H1 (cell line): ENCODE measurements around the gene ARHGAP22. TPM values are rescaled to one million over a fixed set of nuclear protein-coding genes. Genes with fewer than 3 reads are reported as not detected.

Experiments used
- CTCF ChIA-PET: fragments of 300-600 bp; sonication (Branson Sonifier 250); formaldehyde crosslinking; loops from one replicate; lab custom pipeline; 2021; ENCODE audit not compliant: partially characterized antibody; lab: Charles Lee
- POLR2A ChIA-PET: fragments of 300-600 bp; sonication (Branson Sonifier 250); formaldehyde crosslinking; loops from one replicate; lab custom pipeline; 2021; ENCODE audit warnings: inconsistent platforms; ENCODE audit not compliant: partially characterized antibody; lab: Charles Lee
- DNase-seq, 2 experiments: peaks; one replicate each; pipeline versions ENCODE4 v3.0.0 to v3.0.0-alpha.2; 2010 to 2022; ENCODE audit warnings: low spot score in 2 of 2, low read depth in 1 of 2, mixed read lengths in 1 of 2
- FAIRE-seq: peaks from 2 replicates; lab custom pipeline; 2011; peaks lifted over from hg19 to GRCh38; lab: Jason Lieb, UNC
- H2AFZ ChIP-seq: 2 replicates; pipeline ENCODE4 v1.8.1; 2012; ENCODE audit warnings: low read length, inconsistent platforms
- H2AK5ac ChIP-seq: 2 replicates; pipeline ENCODE4 v1.6.1; 2013; ENCODE audit warnings: low read depth, low read length
- H2BK120ac ChIP-seq: replicated peaks from 2 replicates; pipeline ENCODE3; 2013; ENCODE audit warnings: low read depth, low read length, inconsistent platforms
- H2BK12ac ChIP-seq: 2 replicates; pipeline ENCODE4 v1.6.1; 2013; ENCODE audit warnings: low read depth, low read length
- H2BK15ac ChIP-seq: 2 replicates; pipeline ENCODE4 v1.6.1; 2013; ENCODE audit warnings: low read length
- H2BK20ac ChIP-seq: 2 replicates; pipeline ENCODE4 v1.6.1; 2013; ENCODE audit warnings: low read length
- H2BK5ac ChIP-seq: 2 replicates; pipeline ENCODE4 v1.6.1; 2013; ENCODE audit warnings: low read depth, low read length
- H3K14ac ChIP-seq: 2 replicates; pipeline ENCODE4 v1.6.1; 2013; ENCODE audit warnings: inconsistent platforms; ENCODE audit not compliant: insufficient read length
- H3K18ac ChIP-seq: 2 replicates; pipeline ENCODE4 v1.6.1; 2013; ENCODE audit warnings: low read length; ENCODE audit errors: extremely low read depth
- H3K23ac ChIP-seq: 2 replicates; pipeline ENCODE4 v1.6.1; 2013; ENCODE audit warnings: inconsistent platforms; ENCODE audit not compliant: insufficient read length
- H3K23me2 ChIP-seq: 2 replicates; pipeline ENCODE4 v1.6.1; 2013; ENCODE audit warnings: low read depth, low read length
- H3K27ac ChIP-seq: 2 replicates; pipeline ENCODE4 v1.6.1; 2011; ENCODE audit warnings: low read depth, low read length, inconsistent platforms
- H3K27me3 ChIP-seq, 4 experiments: replicated peaks in 1 of 4; 1 replicate in 1 of 4; 2 replicates in 3 of 4; pipeline versions ENCODE4 v1.6.1 to v1.8.1; 2011 to 2013; ENCODE audit warnings: low read length in 3 of 4, mild to moderate bottlenecking in 3 of 4, inconsistent platforms in 2 of 4, mixed read lengths in 2 of 4, moderate library complexity in 1 of 4; ENCODE audit not compliant: control insufficient read depth in 3 of 4, insufficient read depth in 3 of 4; ENCODE audit errors: extremely low read depth in 1 of 4
- H3K36me3 ChIP-seq, 4 experiments: 2 replicates each; pipeline versions ENCODE4 v1.6.1 to v1.8.1; 2011 to 2013; ENCODE audit warnings: mild to moderate bottlenecking in 4 of 4, low read length in 3 of 4, moderate library complexity in 2 of 4, control low read depth in 1 of 4, inconsistent platforms in 1 of 4; ENCODE audit not compliant: insufficient read depth in 4 of 4, control insufficient read depth in 2 of 4
- H3K4ac ChIP-seq: replicated peaks from 2 replicates; pipeline ENCODE3; 2013; ENCODE audit warnings: low read length, low read depth, mixed read lengths, inconsistent platforms; ENCODE audit not compliant: insufficient read length
- H3K4me1 ChIP-seq, 4 experiments: replicated peaks in 1 of 4; 1 replicate in 1 of 4; 2 replicates in 3 of 4; pipeline versions ENCODE4 v1.6.1 to v1.8.1; 2011 to 2013; ENCODE audit warnings: low read length in 3 of 4, inconsistent platforms in 2 of 4, mixed read lengths in 1 of 4; ENCODE audit not compliant: insufficient read depth in 4 of 4, control insufficient read depth in 3 of 4
- H3K4me2 ChIP-seq, 2 experiments: 2 replicates each; pipeline versions ENCODE4 v1.6.1 to v1.8.1; 2011 to 2013; ENCODE audit warnings: low read depth in 2 of 2, low read length in 2 of 2, control low read depth in 1 of 2, inconsistent platforms in 1 of 2, mild to moderate bottlenecking in 1 of 2; ENCODE audit not compliant: insufficient read depth in 1 of 2
- H3K4me3 ChIP-seq, 4 experiments: fragments of 200-600, 300-600 bp in 1 of 4; sonication (generic), shearing (Covaris generic), sonication (Bioruptor Twin) in 1 of 4; 2 replicates each; pipeline versions ENCODE4 v1.5.1 to v1.8.1; 2011 to 2016; ENCODE audit warnings: low read length in 4 of 4, low read depth in 3 of 4, control low read depth in 2 of 4, inconsistent platforms in 2 of 4, mild to moderate bottlenecking in 2 of 4, mixed read lengths in 1 of 4, moderate library complexity in 1 of 4; ENCODE audit not compliant: insufficient read depth in 2 of 4; ENCODE audit errors: extremely low read depth in 1 of 4
- H3K56ac ChIP-seq: replicated peaks from 2 replicates; pipeline ENCODE3; 2013; ENCODE audit warnings: low read depth, mild to moderate bottlenecking, mixed read lengths, low read length, inconsistent platforms; ENCODE audit not compliant: insufficient read length
- H3K79me1 ChIP-seq: 2 replicates; pipeline ENCODE4 v1.6.1; 2013; ENCODE audit warnings: low read depth, low read length, control low read depth
- H3K79me2 ChIP-seq, 2 experiments: 2 replicates each; pipeline versions ENCODE4 v1.6.1 to v1.8.1; 2012 to 2013; ENCODE audit warnings: low read length in 2 of 2, mild to moderate bottlenecking in 2 of 2, inconsistent platforms in 1 of 2; ENCODE audit not compliant: insufficient read depth in 2 of 2, control insufficient read depth in 1 of 2
- H3K9ac ChIP-seq, 4 experiments: replicated peaks in 1 of 4; 1 replicate in 1 of 4; 2 replicates in 3 of 4; pipeline versions ENCODE4 v1.6.1 to v1.8.1; 2011 to 2013; ENCODE audit warnings: low read depth in 3 of 4, low read length in 3 of 4, control low read depth in 2 of 4, mild to moderate bottlenecking in 2 of 4, moderate library complexity in 2 of 4, inconsistent platforms in 1 of 4; ENCODE audit errors: extremely low read depth in 1 of 4
- H3K9me3 ChIP-seq, 2 experiments: 2 replicates each; pipeline versions ENCODE4 v1.6.1 to v1.8.1; 2012 to 2013; ENCODE audit warnings: mild to moderate bottlenecking in 2 of 2, moderate library complexity in 2 of 2, control low read depth in 1 of 2, inconsistent platforms in 1 of 2, low read depth in 1 of 2, low read length in 1 of 2, mixed read lengths in 1 of 2; ENCODE audit not compliant: insufficient read depth in 2 of 2
- H4K20me1 ChIP-seq, 2 experiments: replicated peaks in 1 of 2; 2 replicates each; pipeline versions ENCODE3 to v1.8.1; 2011 to 2013; ENCODE audit warnings: inconsistent platforms in 2 of 2, low read length in 2 of 2, mild to moderate bottlenecking in 1 of 2; ENCODE audit not compliant: insufficient read depth in 2 of 2, control insufficient read depth in 1 of 2
- H4K5ac ChIP-seq: 2 replicates; pipeline ENCODE4 v1.6.1; 2013; ENCODE audit warnings: low read length, low read depth, mixed read lengths, inconsistent platforms; ENCODE audit not compliant: insufficient read length
- H4K8ac ChIP-seq: 2 replicates; pipeline ENCODE4 v1.8.0; 2013; ENCODE audit warnings: mild to moderate bottlenecking, moderate library complexity, low read length, inconsistent platforms; ENCODE audit not compliant: insufficient read depth; ENCODE audit errors: extremely low read depth
- H4K91ac ChIP-seq: replicated peaks from 2 replicates; pipeline ENCODE3; 2013; ENCODE audit warnings: low read length, mixed read lengths, inconsistent platforms; ENCODE audit not compliant: insufficient read length
- CBX8 ChIP-seq: fragments of 300-800, 300-1000 bp; sonication (generic); IDR thresholded peaks from 2 replicates; pipeline ENCODE4 v1.7.1; 2016; ENCODE audit warnings: low read depth, low read length, borderline replicate concordance
- CREB1 ChIP-seq: IDR thresholded peaks from 2 replicates; pipeline ENCODE4 v1.6.1; 2012; ENCODE audit warnings: inconsistent platforms
- EGR1 ChIP-seq: IDR thresholded peaks from 2 replicates; pipeline ENCODE4 v1.6.1; 2011; ENCODE audit warnings: low read depth, low read length, borderline replicate concordance
- HDAC2 ChIP-seq, 2 experiments: fragments of 300-600 bp in 1 of 2; sonication (generic) in 1 of 2; IDR thresholded peaks; 2 replicates each; pipeline ENCODE4 v1.6.1; 2011 to 2012; ENCODE audit warnings: low read depth in 2 of 2, low read length in 2 of 2, mild to moderate bottlenecking in 2 of 2, moderate library complexity in 2 of 2, borderline replicate concordance in 1 of 2, inconsistent platforms in 1 of 2
- JUND ChIP-seq: IDR thresholded peaks from 2 replicates; pipeline ENCODE4 v1.6.1; 2011; ENCODE audit warnings: mild to moderate bottlenecking, improper control_type of control experiment, low read length
- RFX5 ChIP-seq: IDR thresholded peaks from 2 replicates; pipeline ENCODE4 v1.6.1; 2011; ENCODE audit warnings: low read depth, low read length, improper control_type of control experiment, borderline replicate concordance
- SIX5 ChIP-seq: IDR thresholded peaks from 2 replicates; pipeline ENCODE4 v1.6.1; 2011; ENCODE audit warnings: mild to moderate bottlenecking, low read depth, low read length
- TAF7 ChIP-seq: optimal IDR thresholded peaks from 2 replicates; pipeline ENCODE3; 2011; ENCODE audit warnings: low read depth, mild to moderate bottlenecking, inconsistent platforms, low read length, moderate library complexity, borderline replicate concordance
- TCF12 ChIP-seq: IDR thresholded peaks from 2 replicates; pipeline ENCODE4 v1.6.1; 2011; ENCODE audit warnings: low read depth, mild to moderate bottlenecking, low read length
- WGBS, 2 experiments: shearing (Covaris generic) in 1 of 2; methylation state at CpG; one replicate each; pipeline versions ENCODE4 v1.1.6 to v1.1.7; 2013 to 2015; ENCODE audit warnings: low lambda C conversion rate in 2 of 2, mixed read lengths in 2 of 2, inconsistent platforms in 1 of 2, low coverage in 1 of 2, missing lambda C conversion rate in 1 of 2; ENCODE audit not compliant: insufficient replicate concordance in 2 of 2, insufficient coverage in 1 of 2, insufficient read length in 1 of 2; ENCODE audit errors: extremely low coverage in 1 of 2, missing lambda C conversion rate in 1 of 2; 5-methylcytosine and 5-hydroxymethylcytosine counted together
- polyA plus RNA-seq, 7 experiments: library from polyadenylated mRNA; depleted of rRNA in 3 of 7; stranded (reverse) in 5 of 7; unstranded in 2 of 7; fragments of >200 nt in 5 of 7; fragments of 200-250 nt in 2 of 7; gene quantifications; 1 replicate in 5 of 7; 2 replicates in 1 of 7; 4 replicates in 1 of 7; pipeline versions ENCODE4 v1.2.1 to v1.2.3, GENCODE V29; 2011 to 2013; ENCODE audit warnings: missing spikeins in 2 of 7, mixed read lengths in 2 of 7
- total RNA-seq: library from RNA; stranded (reverse); fragmentation: NEBNext Ultra II Directional; extraction: Animal tissue kit (Norgen Biotek cat#: 25700); gene quantifications from 2 replicates; pipeline ENCODE4 v1.2.1, GENCODE V29; 2021
- TF ChIP-seq, protein P1 (sequence below), 3 experiments: IDR thresholded peaks; 1 replicate in 2 of 3; 2 replicates in 1 of 3; pipeline versions ENCODE4 v1.5.1 to v1.6.1; 2011; ENCODE audit warnings: low read length in 3 of 3, mild to moderate bottlenecking in 3 of 3, inconsistent platforms in 2 of 3, low read depth in 1 of 3, moderate library complexity in 1 of 3; ENCODE audit not compliant: insufficient read depth in 1 of 3; ENCODE audit errors: control extremely low read depth in 1 of 3

Gene ARHGAP22
- total and polyA plus RNA-seq, 2 of the 8 experiments (the other 6 are each of a cell fraction or from before 2014, with no cell fraction given), result 3.6 to 11.2 TPM

- Histone ChIP-seq H3K18ac (no peak overlapping the region), H3K9me3 (no peaks in the 10 kb centered on the region), H4K20me1 (peaks cover 5 to 7% of the 10 kb centered on the region in 2 experiments), H2AK5ac (no peak overlapping the region), H2BK120ac (no peak overlapping the region), H3K23me2 (no peaks in the 10 kb centered on the region), H3K27me3 (no peaks in the 10 kb centered on the region; a peak in 1 of 7 replicates), H2BK15ac (no peak overlapping the region), H3K14ac (no peak overlapping the region), H3K36me3 (peaks cover 0 to 2% (median 0%) of the 10 kb centered on the region in 4 experiments; a peak in 3 of 8 replicates), H3K79me2 (peaks cover 0 to 21% of the 10 kb centered on the region in 2 experiments; a peak in 2 of 4 replicates), H3K79me1 (no peaks in the 10 kb centered on the region; the same call in 1 of the 2 replicates), H3K4me2 (peak overlapping the region in 1 of 2 experiments; percentile 80; a peak in 1 of 4 replicates), H4K8ac (no peak overlapping the region), H3K27ac (no peak overlapping the region), H2BK5ac (no peak overlapping the region), H3K4me1 (peaks cover 4 to 13% (median 6%) of the 10 kb centered on the region in 4 experiments; a peak in 6 of 7 replicates), H3K9ac (no peak overlapping the region), H2AFZ (no peak overlapping the region), H4K5ac (no peak overlapping the region), H3K23ac (no peak overlapping the region), H3K4me3 (no peak overlapping the region; a peak in 1 of 8 replicates), H3K4ac (no peak overlapping the region), H2BK12ac (no peak overlapping the region), H2BK20ac (no peak overlapping the region), H3K56ac (no peak overlapping the region), H4K91ac (no peak overlapping the region)
- WGBS, 2 experiments, result 83% methylated on average over 3 of the region's 3 CpGs; no CpG with 5 or more reads in 1 of the 2 experiments
- no peak for DNase-seq
- CTCF ChIA-PET, result interaction anchor here (1.4 to 1.8 kb wide), 3 partner anchors 16 to 63 kb away, joined by 3 to 20 read pairs (median 4); no protein-coding TSS in a partner anchor
- FAIRE-seq, result no peak
- POLR2A ChIA-PET, result no interaction called here
- TF ChIP-seq EGR1 (no peak), CREB1 (no peak), RFX5 (no peak), TCF12 (no peak), SIX5 (no peak), CBX8 (no peak), TAF7 (no peak), JUND (no peak), HDAC2 (IDR thresholded peaks at IDR 0.05; ENCODE audit: borderline replicate concordance in 1 of 2, low read depth in 2 of 2, low read length in 2 of 2) (no peak)
- TF ChIP-seq, protein P1, sequence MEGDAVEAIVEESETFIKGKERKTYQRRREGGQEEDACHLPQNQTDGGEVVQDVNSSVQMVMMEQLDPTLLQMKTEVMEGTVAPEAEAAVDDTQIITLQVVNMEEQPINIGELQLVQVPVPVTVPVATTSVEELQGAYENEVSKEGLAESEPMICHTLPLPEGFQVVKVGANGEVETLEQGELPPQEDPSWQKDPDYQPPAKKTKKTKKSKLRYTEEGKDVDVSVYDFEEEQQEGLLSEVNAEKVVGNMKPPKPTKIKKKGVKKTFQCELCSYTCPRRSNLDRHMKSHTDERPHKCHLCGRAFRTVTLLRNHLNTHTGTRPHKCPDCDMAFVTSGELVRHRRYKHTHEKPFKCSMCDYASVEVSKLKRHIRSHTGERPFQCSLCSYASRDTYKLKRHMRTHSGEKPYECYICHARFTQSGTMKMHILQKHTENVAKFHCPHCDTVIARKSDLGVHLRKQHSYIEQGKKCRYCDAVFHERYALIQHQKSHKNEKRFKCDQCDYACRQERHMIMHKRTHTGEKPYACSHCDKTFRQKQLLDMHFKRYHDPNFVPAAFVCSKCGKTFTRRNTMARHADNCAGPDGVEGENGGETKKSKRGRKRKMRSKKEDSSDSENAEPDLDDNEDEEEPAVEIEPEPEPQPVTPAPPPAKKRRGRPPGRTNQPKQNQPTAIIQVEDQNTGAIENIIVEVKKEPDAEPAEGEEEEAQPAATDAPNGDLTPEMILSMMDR (IDR thresholded peaks at IDR 0.05; ENCODE audit: control extremely low read depth in 1 of 3, insufficient read depth in 1 of 3, low read depth in 1 of 3, low read length in 3 of 3), result no peak
Measured at GRCh38 chr10:48400129-48400849, 204.6 kb downstream of the ARHGAP22 start.
